Activated CD4-positive, CD25-positive, alpha-beta regulatory T cell treated with anti-CD3 and anti-CD28 coated beads, Interleukin-2, amount 50 U/mL, for 72 hours (primary cell): ENCODE data around the gene TTC5.
A peak's percentile ranks its signal among the peaks of the same experiment; 100 is the strongest.
"Not testable (repeated sequence)": the region's sequence is repeated elsewhere in the genome, so short reads cannot be mapped to it uniquely, and the experiment has no call there.

ENCODE experiments used
- DNase-seq: peaks from one replicate; pipeline ENCODE4 v3.0.0; 2021

TTC5 gene, protein sequence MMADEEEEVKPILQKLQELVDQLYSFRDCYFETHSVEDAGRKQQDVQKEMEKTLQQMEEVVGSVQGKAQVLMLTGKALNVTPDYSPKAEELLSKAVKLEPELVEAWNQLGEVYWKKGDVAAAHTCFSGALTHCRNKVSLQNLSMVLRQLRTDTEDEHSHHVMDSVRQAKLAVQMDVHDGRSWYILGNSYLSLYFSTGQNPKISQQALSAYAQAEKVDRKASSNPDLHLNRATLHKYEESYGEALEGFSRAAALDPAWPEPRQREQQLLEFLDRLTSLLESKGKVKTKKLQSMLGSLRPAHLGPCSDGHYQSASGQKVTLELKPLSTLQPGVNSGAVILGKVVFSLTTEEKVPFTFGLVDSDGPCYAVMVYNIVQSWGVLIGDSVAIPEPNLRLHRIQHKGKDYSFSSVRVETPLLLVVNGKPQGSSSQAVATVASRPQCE

DNA sequence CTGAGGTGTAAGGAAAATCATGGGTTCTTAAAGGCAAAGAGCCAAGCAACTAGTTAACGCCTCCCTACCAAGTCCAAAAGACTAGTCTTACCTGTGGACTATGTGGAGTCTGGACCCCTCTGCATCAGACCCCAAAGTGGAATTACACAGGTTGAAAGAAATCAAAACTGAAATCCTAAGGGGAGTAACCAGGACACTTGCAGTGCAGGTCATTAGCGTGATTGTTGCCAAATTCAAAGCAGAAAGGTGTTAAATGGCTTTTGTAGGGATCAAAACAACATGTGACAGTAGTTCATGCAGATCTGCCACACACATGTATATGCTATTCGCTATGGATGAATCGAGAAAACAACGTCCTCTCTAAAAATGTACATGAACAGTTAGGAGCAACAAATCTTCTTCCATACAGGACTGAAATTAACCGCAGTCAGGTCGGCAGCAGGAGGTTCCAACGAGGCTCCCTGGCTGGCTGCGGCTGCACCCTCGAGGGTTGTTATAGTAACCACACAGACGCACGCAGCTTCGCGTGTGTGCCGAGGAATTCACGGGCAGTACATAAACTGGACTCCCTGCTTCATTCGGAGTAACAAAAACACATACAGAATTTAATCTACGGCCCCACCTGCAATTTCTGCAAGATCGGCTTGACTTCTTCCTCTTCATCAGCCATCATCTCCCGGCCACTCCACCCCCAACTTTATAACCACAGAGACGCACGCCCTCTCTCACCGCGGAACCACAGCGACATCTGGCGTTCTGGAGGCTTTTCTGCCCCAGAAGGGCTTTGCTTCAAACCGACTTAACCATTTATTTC lies at the start of gene TTC5:
Gene TTC5, minus strand, starts transcription at position 687 of the 814 bp plus-strand sequence. Its CDS starts 14 bp downstream, at position 673.
- DNase-seq, result peak; percentile 87

DNA sequence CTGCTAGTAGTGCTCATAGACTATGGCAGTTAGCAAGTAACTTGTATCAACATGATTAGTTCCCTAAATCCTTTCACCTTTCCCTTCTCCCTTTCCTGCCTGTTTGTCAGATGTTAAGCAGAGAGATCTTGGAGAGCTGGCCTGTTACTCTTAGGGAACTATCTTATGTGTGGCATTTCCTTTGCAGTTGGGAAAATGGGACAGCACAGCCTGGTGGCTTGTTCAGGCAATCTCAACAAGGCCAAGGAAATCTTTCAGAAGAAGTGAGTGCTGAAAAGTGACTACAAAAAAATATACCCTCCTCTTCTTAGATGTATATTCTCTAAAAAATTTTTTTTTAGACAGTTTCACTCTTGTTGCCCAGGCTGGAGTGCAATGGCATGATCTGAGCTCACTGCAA lies 45.1 kb upstream of the TTC5 start:
- DNase-seq, result no peak

DNA sequence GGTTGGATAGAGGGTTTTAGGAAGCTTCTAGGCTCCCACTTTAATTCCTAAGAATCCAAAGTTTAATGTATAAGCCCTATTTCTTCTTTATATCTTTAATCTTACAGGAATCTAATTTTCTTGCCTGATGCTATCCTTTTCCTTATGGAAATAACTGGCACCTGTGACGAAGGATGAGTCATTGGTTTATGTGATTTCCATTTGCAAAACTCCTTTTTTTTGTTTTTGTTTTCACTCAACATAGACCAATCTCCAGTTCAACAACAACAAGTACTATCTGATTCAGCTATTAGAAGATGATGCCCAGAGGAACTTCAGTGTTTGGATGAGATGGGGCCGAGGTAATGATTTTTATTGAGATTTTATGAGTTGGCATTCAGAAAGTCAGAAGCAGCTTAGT lies 44.5 kb upstream of the TTC5 start:
- DNase-seq, result no peak

DNA sequence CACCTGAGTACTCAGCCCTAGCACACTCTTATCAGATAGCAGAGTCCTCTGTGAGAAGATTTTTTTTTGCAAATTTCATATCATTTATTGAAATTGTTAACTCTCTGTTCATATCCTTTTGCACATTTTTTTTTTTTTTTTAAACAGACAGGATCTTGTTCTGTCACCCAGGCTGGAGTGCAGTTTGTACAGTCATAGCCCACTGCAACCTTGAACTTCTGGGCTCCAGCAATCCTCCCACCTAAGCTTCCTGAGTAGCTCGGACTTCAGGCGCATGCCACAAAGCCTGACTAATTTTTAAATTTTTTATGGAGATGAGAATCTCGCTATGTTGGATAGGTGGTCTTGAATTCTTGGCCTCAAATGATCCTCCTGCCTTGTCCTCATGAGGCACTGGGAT lies 42.0 kb upstream of the TTC5 start:
- DNase-seq, result no peak

DNA sequence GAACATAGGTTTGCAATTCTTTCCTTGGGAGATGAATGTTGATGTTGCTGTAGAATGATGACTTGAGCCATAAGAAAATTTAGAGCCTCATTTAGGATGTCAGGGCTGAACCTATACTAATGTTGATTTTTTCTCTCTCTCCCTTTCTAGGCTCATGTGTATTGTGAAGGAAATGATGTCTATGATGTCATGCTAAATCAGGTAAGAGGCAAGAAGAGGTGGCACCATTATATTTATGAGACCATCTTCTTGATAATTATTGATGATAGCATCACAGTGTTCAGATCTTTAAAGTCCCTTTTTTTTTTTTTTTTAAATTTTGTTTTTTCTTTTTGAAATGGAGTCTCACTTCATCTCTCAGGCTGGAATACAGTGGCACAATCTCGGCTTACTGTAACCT lies 41.0 kb upstream of the TTC5 start:
- DNase-seq, result no peak

DNA sequence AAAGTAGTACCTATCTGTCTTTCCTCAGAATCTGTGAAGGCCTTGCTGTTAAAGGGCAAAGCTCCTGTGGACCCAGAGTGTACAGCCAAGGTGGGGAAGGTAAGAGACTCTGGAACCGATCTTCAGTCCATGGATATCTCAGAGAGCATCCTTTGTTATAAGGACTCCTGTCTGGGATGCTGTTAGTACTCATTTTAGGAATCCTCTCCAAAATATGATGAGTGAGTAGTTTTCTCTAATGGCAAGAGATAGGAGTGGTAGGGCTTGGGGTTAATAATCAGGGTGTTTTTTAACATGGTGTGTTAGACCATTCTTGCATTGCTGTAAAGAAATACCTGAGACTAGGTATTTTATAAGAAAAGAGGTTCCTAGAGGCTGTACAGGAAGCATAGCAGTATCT lies 39.6 kb upstream of the TTC5 start:
- no peak for DNase-seq

DNA sequence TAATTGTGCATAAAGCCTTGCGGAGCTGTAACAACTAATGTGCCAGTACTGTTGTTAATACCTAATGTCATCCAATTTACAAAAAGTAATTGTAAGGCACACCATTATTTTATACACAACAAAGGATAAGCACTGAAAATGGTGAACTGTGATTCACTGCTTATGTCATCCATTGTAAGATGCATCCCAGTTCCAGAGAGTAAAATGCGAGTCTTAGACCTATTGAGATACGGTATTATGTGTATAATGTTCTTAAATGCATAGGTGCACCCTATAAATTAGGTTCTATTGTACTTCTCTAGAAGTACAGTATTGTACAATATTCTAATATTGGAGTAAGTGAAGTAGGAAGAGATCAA lies 38.1 kb upstream of the TTC5 start:
- DNase-seq, result no peak

DNA sequence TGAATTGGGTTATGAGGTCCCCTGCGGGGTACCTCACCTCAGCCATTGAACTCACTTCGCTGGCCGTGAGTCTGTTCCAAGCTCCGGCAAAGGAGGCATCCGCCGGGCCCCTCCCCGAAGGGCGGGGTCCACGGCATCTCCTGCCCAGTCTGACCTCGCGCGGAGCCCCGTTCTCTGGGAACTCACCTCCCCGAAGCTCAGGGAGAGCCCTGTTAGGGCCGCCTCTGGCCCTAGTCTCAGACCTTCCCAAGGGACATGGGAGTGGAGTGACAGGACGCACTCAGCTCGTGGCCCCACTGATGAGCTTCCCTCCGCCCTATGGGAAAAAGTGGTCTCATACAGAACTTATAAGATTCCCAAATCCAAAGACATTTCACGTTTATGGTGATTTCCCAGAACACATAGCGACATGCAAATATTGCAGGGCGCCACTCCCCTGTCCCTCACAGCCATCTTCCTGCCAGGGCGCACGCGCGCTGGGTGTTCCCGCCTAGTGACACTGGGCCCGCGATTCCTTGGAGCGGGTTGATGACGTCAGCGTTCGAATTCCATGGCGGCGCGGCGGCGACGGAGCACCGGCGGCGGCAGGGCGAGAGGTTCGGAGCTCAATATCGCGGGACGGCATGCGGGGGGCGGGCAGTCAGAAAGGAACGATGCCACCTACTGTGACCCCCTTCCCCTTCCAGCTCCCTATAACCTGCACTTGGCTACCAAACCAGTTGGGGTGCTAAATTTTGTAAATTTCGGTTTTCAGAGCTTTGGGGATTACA lies 37.5 kb upstream of the TTC5 start, which contains the start of gene PARP2:
Gene PARP2, plus strand, starts transcription at position 544 of the 770 bp plus-strand sequence. Its CDS starts 7 bp downstream, at position 551.
- DNase-seq, result peak; percentile 88

DNA sequence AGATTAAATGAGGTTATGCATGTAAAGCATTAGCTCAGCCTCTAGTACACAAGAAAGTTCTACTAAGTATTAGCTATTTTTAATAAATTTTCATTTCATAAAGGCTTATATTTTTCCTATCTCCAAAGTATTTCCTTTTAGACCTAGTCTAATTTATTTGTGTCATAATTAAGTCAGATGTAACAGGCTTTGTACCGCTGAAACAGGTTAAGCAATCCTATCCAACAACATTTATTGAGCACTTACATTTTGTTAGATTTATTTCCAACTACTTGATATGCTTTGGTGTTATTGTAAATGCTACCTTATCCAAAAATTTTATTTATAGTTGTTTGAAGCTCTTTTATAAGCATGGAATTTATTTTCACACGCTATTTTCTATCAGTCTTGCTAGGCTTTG lies 35.9 kb upstream of the TTC5 start:
- no peak for DNase-seq

DNA sequence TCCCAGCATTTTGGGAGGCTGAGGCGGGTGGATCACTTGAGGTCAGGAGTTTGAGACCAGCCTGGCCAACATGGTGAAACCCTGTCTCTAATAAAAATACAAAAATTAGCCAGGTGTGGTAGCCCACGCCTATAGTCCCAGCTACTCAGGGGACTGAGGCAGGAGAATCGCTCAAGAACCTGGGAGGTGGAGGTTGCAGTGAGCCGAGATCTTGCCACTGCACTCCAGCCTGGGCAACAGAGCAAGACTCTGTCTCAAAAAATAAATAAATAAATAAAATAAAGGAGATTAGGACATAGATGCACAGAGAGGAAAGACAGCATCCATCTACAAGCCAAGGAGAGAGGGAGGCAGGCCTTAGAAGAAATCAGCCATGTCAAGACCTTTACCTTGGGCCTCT lies 35.3 kb upstream of the TTC5 start:
- not testable (repeated sequence) for DNase-seq

DNA sequence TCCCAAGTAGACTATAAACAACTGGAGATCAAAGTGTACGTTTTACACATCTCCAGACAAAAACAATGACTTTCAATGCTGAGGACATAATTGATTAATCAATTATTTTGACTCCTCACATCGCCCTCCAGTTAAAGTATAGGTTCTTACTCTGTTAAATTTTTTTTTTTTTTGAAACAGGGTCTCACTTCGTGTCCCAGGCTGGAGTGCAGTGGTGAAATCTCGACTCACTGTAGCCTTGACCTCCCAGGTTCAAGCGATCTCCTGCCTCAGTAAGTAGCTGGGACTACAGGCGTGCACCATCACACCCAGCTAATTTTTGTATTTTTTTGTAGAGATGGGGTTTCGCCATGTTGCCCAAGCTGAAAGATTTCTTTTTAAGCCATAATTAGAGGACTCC lies 28.3 kb upstream of the TTC5 start:
- DNase-seq, result no peak

DNA sequence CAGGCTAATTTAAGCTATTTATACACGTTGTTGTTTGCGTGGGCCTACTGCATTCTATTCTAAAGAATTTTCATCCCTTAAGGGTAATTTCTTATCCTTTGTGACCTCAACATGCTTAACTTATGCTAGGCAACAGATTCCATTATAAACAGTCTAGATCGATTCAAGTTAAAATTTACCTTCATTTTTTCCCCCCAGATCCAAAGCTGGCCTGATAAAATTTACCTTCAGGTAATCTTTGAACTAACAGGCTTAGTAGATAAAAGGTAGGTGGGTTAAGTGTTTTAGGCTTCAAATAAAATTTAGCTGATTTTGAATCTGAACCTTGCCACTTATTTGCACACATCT lies 27.7 kb upstream of the TTC5 start:
- no peak for DNase-seq

DNA sequence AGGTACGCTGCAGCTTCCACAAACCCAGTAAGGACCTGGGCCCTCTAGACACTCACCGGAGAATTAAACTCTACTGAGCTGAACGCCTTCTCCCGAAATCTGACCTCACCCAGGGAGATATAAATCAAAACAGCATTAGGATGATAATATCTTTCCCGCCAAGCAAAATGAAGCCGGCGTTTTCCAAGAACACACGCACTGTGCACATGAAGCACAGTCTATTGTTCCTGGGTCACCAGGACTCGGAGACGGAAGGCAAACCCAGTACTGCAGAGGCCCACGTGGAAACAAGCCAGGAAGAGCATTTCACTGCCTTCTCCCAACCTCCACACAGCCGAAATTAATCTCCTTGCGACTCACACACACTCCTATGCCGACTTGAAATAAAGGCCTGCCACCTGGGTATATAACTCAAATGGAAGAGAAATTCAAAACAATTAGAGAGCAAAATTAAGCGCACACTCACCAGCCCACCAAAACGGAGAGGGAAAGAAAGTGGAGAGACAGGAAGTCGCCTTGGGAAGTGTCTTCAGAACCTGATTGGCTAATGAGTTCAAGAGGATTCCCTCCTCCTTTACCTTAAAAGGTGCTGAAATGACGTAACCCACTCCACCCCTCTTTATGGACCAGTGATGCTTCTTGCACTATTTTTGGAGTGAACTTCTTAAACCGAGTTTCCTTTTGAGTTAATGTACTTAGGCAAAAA lies 27.2 kb upstream of the TTC5 start, which contains the start of gene CCNB1IP1:
Gene CCNB1IP1, minus strand, starts transcription at position 492 of the 706 bp plus-strand sequence. CDS start 16,756 bp downstream, outside the sequence.
- no peak for DNase-seq

DNA sequence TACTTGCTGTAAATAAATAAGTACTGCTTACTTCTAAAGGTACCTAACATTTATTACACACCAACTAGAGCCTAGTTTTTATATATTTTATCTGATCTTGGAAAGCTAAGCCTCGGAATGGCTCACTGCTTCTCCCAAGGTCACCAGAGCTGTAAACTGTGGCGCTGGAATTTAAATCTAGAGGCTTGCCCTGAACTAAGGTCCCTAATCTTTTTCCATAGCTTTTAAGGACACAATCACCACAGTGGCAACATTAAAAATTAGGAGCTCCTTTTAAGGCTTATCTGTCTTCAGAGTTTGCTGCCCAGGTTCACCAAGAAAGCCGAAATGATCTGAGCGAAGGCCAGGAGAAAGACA lies 26.7 kb upstream of the TTC5 start:
- DNase-seq, result no peak

DNA sequence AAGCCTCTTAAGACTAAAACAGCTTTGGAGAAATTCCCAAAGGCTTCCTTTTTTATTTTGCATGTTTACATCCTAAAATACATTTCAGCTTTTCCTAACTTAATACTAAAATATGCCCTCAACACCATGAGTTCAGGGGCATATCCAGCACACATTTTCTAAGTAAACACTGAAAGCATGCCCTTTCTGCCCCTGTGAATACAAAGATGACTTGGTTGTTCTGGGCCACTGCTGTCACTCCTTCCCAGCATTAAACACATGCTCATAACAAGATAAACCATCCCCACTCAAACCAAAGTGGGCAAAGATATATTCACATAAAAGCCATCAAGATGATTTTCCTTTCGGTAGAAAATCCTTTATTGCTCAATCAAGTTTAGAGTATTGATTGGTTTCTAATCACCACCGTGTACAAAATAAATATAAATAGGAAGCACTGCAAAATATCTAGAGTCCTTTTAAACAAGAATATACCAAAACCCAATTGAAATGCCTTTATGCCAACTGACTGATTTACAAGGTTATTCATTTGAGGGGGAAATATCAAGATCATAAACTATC lies 25.4 kb upstream of the TTC5 start:
- DNase-seq, result no peak

DNA sequence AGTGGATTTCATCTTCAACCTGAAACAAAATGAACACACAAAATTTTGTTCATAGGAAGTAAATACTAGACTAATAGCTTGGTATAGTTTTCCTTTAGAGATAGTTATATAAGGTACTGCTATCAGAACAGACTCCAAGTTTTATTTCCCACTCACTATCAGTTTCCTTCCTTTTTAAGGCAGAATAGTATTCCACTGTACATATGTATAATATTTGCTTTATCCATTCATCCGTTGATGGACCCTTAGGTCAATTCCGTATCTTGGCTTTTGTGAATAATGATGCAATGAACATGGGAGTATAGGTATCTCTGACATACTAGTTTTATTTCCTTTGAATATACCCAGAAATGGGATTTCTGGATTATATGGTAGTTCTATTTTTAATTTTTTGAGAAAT lies 23.6 kb upstream of the TTC5 start:
- DNase-seq, result no peak

DNA sequence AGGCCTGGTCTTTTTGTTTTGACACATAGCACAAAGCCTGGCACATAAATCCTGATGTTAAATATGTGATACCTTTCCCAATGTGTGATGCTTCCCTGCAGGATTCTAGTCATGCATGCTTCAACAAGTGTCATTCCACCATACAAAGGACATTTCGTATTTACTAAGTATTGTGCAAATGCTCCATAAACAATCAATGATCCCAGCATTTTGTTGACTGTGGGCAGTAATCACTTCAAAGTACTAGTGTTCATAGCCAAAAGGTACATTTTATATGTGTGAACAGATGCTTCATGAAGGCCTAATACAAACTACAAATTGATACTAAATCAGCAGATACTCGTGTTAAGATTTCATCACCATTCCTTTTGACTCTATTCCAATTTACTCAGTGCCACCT lies 23.0 kb upstream of the TTC5 start:
- DNase-seq, result no peak

DNA sequence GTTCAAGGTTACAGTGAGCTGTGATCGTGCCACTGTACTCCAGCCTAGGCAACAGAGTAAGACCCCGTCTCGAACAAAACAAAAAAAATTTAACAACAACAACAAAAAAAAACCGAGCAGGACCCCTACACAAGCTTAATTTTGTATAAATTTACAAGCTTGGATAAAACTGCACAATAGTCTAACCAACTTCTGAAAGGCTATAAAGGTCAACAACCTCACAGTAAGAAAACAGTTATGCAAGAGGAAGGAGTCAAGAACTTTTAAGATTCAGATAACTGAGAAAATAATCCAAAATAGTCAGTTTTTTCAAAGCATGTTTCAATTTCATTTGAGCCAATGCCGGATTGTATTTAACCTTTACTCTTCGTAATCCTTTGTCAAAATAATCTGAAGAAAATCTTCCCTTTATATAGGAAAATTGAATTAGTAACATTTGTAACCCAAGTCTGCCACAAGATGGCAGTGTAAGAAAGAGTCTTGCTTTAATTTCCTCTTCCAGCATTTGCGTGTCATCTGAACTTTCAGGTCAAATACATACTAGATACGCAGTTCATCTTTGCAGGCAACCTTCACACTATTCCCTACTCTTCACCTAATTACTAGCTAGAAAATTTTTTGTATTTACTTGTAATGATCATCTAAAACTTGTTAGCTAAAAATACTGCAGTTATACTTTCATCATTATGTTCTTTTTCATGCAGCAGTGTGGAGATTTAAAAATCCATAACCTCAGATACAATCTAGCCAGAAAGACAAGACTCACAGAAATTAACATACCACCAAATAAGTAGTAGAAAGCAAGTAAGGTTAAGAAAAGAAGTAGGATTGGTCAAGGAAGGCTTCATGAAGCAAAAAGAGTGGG lies 21.5 kb upstream of the TTC5 start:
- no peak for DNase-seq

DNA sequence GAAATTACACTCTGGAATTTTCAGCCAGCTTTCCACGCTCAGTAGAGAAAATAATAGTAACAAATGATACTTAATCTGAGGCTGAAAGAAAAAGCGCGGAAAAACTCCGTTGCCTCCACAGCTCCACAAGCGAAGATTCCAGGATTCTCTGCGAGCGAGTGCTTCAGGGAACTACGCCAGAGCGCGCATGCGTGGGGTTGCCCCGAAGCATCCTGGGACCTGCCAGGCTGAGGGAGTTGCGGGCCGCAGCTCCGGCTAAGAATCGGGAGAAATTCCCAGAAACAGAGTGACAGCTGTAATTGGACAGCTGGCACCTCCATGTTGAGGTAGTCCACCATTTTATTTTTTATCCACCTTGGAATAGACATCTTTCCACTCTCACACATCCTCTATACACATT lies 12.0 kb upstream of the TTC5 start:
- no peak for DNase-seq

DNA sequence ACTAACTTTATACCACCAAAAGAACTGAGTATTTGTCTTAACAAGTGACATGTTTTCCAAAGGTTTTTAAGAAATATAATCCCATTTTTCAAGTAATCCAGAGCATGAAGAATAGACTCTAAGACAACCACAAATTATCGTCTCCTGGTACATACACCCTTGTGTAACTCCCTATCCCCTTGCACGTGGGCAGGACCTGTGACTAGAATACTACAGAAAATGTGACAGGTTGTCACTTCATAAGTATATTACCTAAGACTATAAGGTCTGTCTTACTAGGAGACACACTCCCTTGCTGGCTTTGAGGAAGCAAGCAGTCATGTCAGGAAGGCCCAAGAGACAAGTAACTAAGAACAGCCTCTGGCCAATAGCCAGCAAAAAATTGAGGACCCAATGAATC lies 8.3 kb upstream of the TTC5 start:
- no peak for DNase-seq

DNA sequence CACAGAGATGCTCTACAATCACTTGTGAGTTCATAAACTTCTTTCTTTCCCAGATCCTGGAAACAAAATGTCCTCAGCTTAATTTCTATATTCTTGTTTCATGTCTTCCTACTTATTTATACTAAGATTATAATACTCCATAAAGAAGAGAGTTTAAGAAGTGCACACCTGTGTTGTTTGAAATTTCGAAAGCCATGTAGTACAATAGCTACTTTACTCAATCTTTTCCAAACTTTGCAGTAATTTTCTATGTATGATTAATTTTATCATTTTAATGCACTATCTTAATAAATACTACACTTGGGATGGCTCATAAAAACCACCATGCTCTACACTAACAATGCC lies 300 bp upstream of the TTC5 start:
- DNase-seq, result no peak
